HepG2 (cell line): ENCODE results near the gene UNC5A. TPM values are rescaled to one million over a fixed set of nuclear protein-coding genes. Genes with fewer than 3 reads are reported as not detected.

Source experiments
- ATAC-seq: fragments of 200-7000 bp; cut with Tn5 transposase; 3 replicates; pipeline ENCODE4 v1.9.1; 2020; ENCODE audit warnings: mild to moderate bottlenecking, moderate library complexity
- BruUV-seq: library from RNA; stranded (reverse); fragments of 400-500 nt; replicated peaks from 2 replicates; lab custom pipeline; 2021; lab: Mats Ljungman, UMichigan
- CTCF ChIA-PET: fragments of 300-600 bp; formaldehyde crosslinking; extraction: SDS; loops from one replicate; lab custom pipeline; 2021; ENCODE audit warnings: low total read pairs, inconsistent platforms, low intra/inter-chr PET ratio; lab: Yijun Ruan, JAX
- POLR2A ChIA-PET: fragments of 350-600 bp; sonication (Branson Sonifier 250); formaldehyde crosslinking; loops from one replicate; lab custom pipeline; 2020; ENCODE audit warnings: antibody characterized with exemption, inconsistent platforms; lab: Yijun Ruan, JAX
- DNase-seq: peaks from one replicate; pipeline ENCODE4 v3.0.0-alpha.2; 2015; ENCODE audit warnings: low spot score
- FAIRE-seq: peaks from 3 replicates; lab custom pipeline; 2011; peaks lifted over from hg19 to GRCh38; lab: Jason Lieb, UNC
- H2AFZ ChIP-seq: one replicate; pipeline ENCODE4 v1.6.1; 2011; ENCODE audit warnings: low read length, inconsistent platforms
- H3K27ac ChIP-seq: fragments of 300-600 bp; 3 replicates; pipeline ENCODE4 v1.8.0; 2011; ENCODE audit warnings: mixed run types, mild to moderate bottlenecking, mixed read lengths, low read length, inconsistent platforms; ENCODE audit not compliant: insufficient read depth; ENCODE audit errors: extremely low read length
- H3K27me3 ChIP-seq, 2 experiments: fragments of 200-600 bp in 1 of 2; 2 replicates in 1 of 2; 3 replicates in 1 of 2; pipeline versions ENCODE4 v1.6.0 to v1.8.0; 2011; ENCODE audit warnings: low read length in 2 of 2, mild to moderate bottlenecking in 2 of 2, moderate library complexity in 2 of 2, inconsistent platforms in 1 of 2; ENCODE audit not compliant: insufficient read depth in 2 of 2, control insufficient read depth in 1 of 2
- H3K36me3 ChIP-seq, 2 experiments: fragments of 200-600 bp in 1 of 2; replicated peaks in 1 of 2; 2 replicates in 1 of 2; 3 replicates in 1 of 2; pipeline versions ENCODE4 v1.5.1 to v1.8.0; 2011; ENCODE audit warnings: low read length in 2 of 2, inconsistent platforms in 1 of 2; ENCODE audit not compliant: insufficient read depth in 2 of 2, control insufficient read depth in 1 of 2
- H3K4me1 ChIP-seq: 2 replicates; pipeline ENCODE4 v1.5.1; 2012; ENCODE audit warnings: low read length, inconsistent platforms; ENCODE audit not compliant: insufficient read depth
- H3K4me2 ChIP-seq: 2 replicates; pipeline ENCODE4 v1.6.0; 2011; ENCODE audit warnings: low read depth, low read length, inconsistent platforms
- H3K4me3 ChIP-seq, 3 experiments: fragments of 200-600 bp in 1 of 3; sonication (generic), shearing (Covaris generic) in 1 of 3; replicated peaks in 1 of 3; 2 replicates each; pipeline ENCODE4 v1.5.1; 2011 to 2016; ENCODE audit warnings: low read length in 3 of 3, inconsistent platforms in 2 of 3, low read depth in 2 of 3, mild to moderate bottlenecking in 2 of 3, control low read depth in 1 of 3, mixed read lengths in 1 of 3; ENCODE audit not compliant: insufficient read depth in 1 of 3
- H3K79me2 ChIP-seq: one replicate; pipeline ENCODE4 v1.6.1; 2011; ENCODE audit warnings: low read length, inconsistent platforms; ENCODE audit not compliant: insufficient read depth
- H3K9ac ChIP-seq: 2 replicates; pipeline ENCODE4 v1.6.0; 2011; ENCODE audit warnings: mild to moderate bottlenecking, low read depth, low read length, inconsistent platforms; ENCODE audit not compliant: insufficient read depth
- H3K9me3 ChIP-seq: 2 replicates; pipeline ENCODE4 v1.5.1; 2012; ENCODE audit warnings: mild to moderate bottlenecking, low read length
- H4K20me1 ChIP-seq: 2 replicates; pipeline ENCODE4 v1.6.0; 2011; ENCODE audit warnings: inconsistent platforms, mild to moderate bottlenecking, low read length, moderate library complexity; ENCODE audit not compliant: insufficient read depth
- ADNP ChIP-seq: sonication (generic); formaldehyde crosslinking; IDR thresholded peaks from 2 replicates; pipeline ENCODE4 v1.4.0; 2020; ENCODE audit warnings: missing genetic modification reagents
- GLI4 ChIP-seq: sonication (generic); formaldehyde crosslinking; IDR thresholded peaks from 2 replicates; pipeline ENCODE4 v1.5.1; 2020; ENCODE audit warnings: missing genetic modification reagents, mild to moderate bottlenecking, moderate library complexity, borderline replicate concordance
- HNF1B ChIP-seq: sonication (generic); formaldehyde crosslinking; IDR thresholded peaks from 2 replicates; pipeline ENCODE4 v1.5.1; 2020; ENCODE audit warnings: mild to moderate bottlenecking, moderate library complexity, missing genetic modification reagents
- NFKB2 ChIP-seq: sonication (generic); formaldehyde crosslinking; IDR thresholded peaks from 2 replicates; pipeline ENCODE4 v1.4.0; 2020; ENCODE audit warnings: missing genetic modification reagents, borderline replicate concordance
- SALL1 ChIP-seq: sonication (generic); formaldehyde crosslinking; IDR thresholded peaks from 2 replicates; pipeline ENCODE4 v1.8.0; 2022; ENCODE audit warnings: mild to moderate bottlenecking, missing genetic modification reagents
- ZBTB7B ChIP-seq: sonication (generic); formaldehyde crosslinking; IDR thresholded peaks from 2 replicates; pipeline ENCODE4 v1.4.0; 2020; ENCODE audit warnings: missing genetic modification reagents
- ZNF513 ChIP-seq: sonication (generic); formaldehyde crosslinking; conservative IDR thresholded peaks from 2 replicates; pipeline ENCODE4 v1.5.0; 2020; ENCODE audit warnings: missing genetic modification reagents
- ZNF629 ChIP-seq: sonication (generic); formaldehyde crosslinking; conservative IDR thresholded peaks from 2 replicates; pipeline ENCODE4 v1.5.0; 2020; ENCODE audit warnings: missing genetic modification reagents
- ZNF775 ChIP-seq: sonication (generic); formaldehyde crosslinking; IDR thresholded peaks from 2 replicates; pipeline ENCODE4 v1.4.0; 2020; ENCODE audit warnings: missing genetic modification reagents, mild to moderate bottlenecking, moderate library complexity, borderline replicate concordance
- ZNF792 ChIP-seq: IDR thresholded peaks from 2 replicates; pipeline ENCODE4 v1.6.1; 2016
- in situ Hi-C: cut with HindIII; loops from 2 replicates; pipeline ENCODE4 v1.10.0; 2017; ENCODE audit warnings: low pct_unique_long_range_greater_than_20kb; ENCODE audit not compliant: extremely low pct_ligation_motif_present
- intact Hi-C: fragments of 100-400 bp; cut with micrococcal nuclease; formaldehyde crosslinking; loops from one replicate; pipeline ENCODE4 v1.10.0; 2022; ENCODE audit not compliant: unreplicated experiment
- polyA plus RNA-seq, 8 experiments: library from polyadenylated mRNA; depleted of rRNA in 3 of 8; stranded (reverse) in 7 of 8; unstranded in 1 of 8; fragments of >200 nt; fragmentation: Illumina TruSeq in 4 of 8; extraction: Trizol in 4 of 8; gene quantifications; 2 replicates each; pipeline versions ENCODE4 v1.2.1 to v1.2.3, GENCODE V29; 2011 to 2016; ENCODE audit warnings: low read depth in 4 of 8, missing spikeins in 1 of 8, mixed read lengths in 1 of 8; ENCODE audit not compliant: insufficient read depth in 1 of 8
- total RNA-seq, 5 experiments: library from RNA; depleted of rRNA; stranded (reverse); fragments of >200 nt; fragmentation: Illumina TruSeq; extraction: Trizol; gene quantifications; 2 replicates each; pipeline ENCODE4 v1.2.3, GENCODE V29; 2016; ENCODE audit warnings: low read depth in 1 of 5

Gene UNC5A
- total and polyA plus RNA-seq, 2 of the 13 experiments (the other 11 are each of a cell fraction or from before 2014, with no cell fraction given) = not detected

- ChIA-PET POLR2A (no interaction called here), CTCF (no interaction called here)
- no peak overlapping the region for H3K27ac ChIP-seq
- BruUV-seq = no TSS peak
- H3K36me3 ChIP-seq = peaks cover 2 to 43% of the 10 kb centered on the region in 2 experiments; a peak in 4 of 5 replicates
- H3K4me3 ChIP-seq = no peak overlapping the region
- in situ Hi-C loops (no loop called here), intact Hi-C loops (no loop called here)
- ATAC-seq (no peak), DNase-seq (no peak)
- H4K20me1 ChIP-seq = 0 out of 2 replicates have a peak, but pooled peaks cover 3% of the 10 kb centered on the region
- no peaks in the 10 kb centered on the region for H3K9me3 ChIP-seq
- no peaks in the 10 kb centered on the region for H3K27me3 ChIP-seq
- H3K9ac ChIP-seq = no peak overlapping the region
- H3K79me2 ChIP-seq = no peaks in the 10 kb centered on the region
- H3K4me1 ChIP-seq = no peaks in the 10 kb centered on the region
- H3K4me2 ChIP-seq = no peak overlapping the region
- H2AFZ ChIP-seq = no peak overlapping the region
- TF ChIP-seq ZBTB7B (no peak), SALL1 (no peak), ZNF629 (CRISPR knock-in tag) (no peak), HNF1B (CRISPR knock-in tag) (no peak), ZNF513 (no peak), GLI4 (CRISPR knock-in tag) (no peak), ADNP (CRISPR knock-in tag) (no peak), NFKB2 (CRISPR knock-in tag) (no peak), ZNF775 (CRISPR knock-in tag) (no peak), ZNF792 (CRISPR knock-in tag) (no peak)
- TF ChIP-seq, all 625 proteins: peak for 0
- no peak for FAIRE-seq
These were observed 106.0 kb downstream of the UNC5A start for GRCh38 chr5:176916337-176916736.
